A549 (cell line): ENCODE measurements around the gene RIN3. TPM values are rescaled to one million over a fixed set of nuclear protein-coding genes. Genes with fewer than 3 reads are reported as not detected.

ENCODE experiments used
- ATAC-seq, 2 experiments: fragments of 200-7000 bp in 1 of 2; fragments of >200 bp in 1 of 2; cut with Nextera tagmentation in 1 of 2; cut with Tn5 transposase in 1 of 2; 3 replicates each; pipeline versions ENCODE4 v1.8.0 to v1.9.1; 2018 to 2020; ENCODE audit warnings: mild to moderate bottlenecking in 1 of 2, moderate library complexity in 1 of 2
- CTCF ChIA-PET: fragments of 300-600 bp; sonication (Branson Sonifier 250); formaldehyde crosslinking; extraction: SDS; loops from one replicate; lab custom pipeline; 2021; ENCODE audit warnings: antibody characterized with exemption, inconsistent platforms; lab: Yijun Ruan, JAX
- POLR2A ChIA-PET: fragments of 350-600 bp; formaldehyde crosslinking; extraction: SDS; loops from one replicate; lab custom pipeline; 2021; ENCODE audit warnings: antibody characterized with exemption, inconsistent platforms; lab: Yijun Ruan, JAX
- DNase-seq, 2 experiments: peaks; one replicate each; pipeline versions ENCODE4 v3.0.0 to v3.0.0-alpha.2; 2011 to 2016; ENCODE audit warnings: low read depth in 1 of 2, low spot score in 1 of 2
- FAIRE-seq: peaks from 2 replicates; lab custom pipeline; 2011; peaks lifted over from hg19 to GRCh38; lab: Jason Lieb, UNC
- H3K27ac ChIP-seq, 2 experiments: fragments of >200 bp; sonication (Bioruptor Twin); formaldehyde crosslinking; 3 replicates each; pipeline ENCODE4 v1.5.1; 2016 to 2017
- H3K4me1 ChIP-seq: fragments of >200 bp; sonication (Bioruptor Twin); formaldehyde crosslinking; 3 replicates; pipeline ENCODE4 v1.6.1; 2016
- H3K4me2 ChIP-seq: fragments of >200 bp; sonication (Bioruptor Twin); formaldehyde crosslinking; 3 replicates; pipeline ENCODE4 v1.6.1; 2016
- H3K4me3 ChIP-seq: fragments of >200 bp; sonication (Bioruptor Twin); formaldehyde crosslinking; 3 replicates; pipeline ENCODE4 v1.5.1; 2016
- H3K9me3 ChIP-seq: fragments of >200 bp; sonication (Bioruptor Twin); formaldehyde crosslinking; 3 replicates; pipeline ENCODE4 v1.6.1; 2016
- CHD2 ChIP-seq: fragments of 150-350 bp; IDR thresholded peaks from 2 replicates; pipeline ENCODE4 v1.6.1; 2014; ENCODE audit warnings: low read length; ENCODE audit not compliant: partially characterized antibody
- EHF ChIP-seq: fragments of 250-450 bp; sonication (Bioruptor Pico); IDR thresholded peaks from 2 replicates; pipeline ENCODE4 v1.5.0; 2020; ENCODE audit warnings: mild to moderate bottlenecking
- EHMT2 ChIP-seq: fragments of 200-600 bp; sonication (generic); IDR thresholded peaks from 2 replicates; pipeline ENCODE4 v1.6.1; 2016; ENCODE audit warnings: antibody characterized with exemption, low read depth, mild to moderate bottlenecking, moderate library complexity
- FOXS1 ChIP-seq: fragments of 250-450 bp; sonication (Bioruptor Pico); IDR thresholded peaks from 2 replicates; pipeline ENCODE4 v1.5.0; 2020; ENCODE audit warnings: mild to moderate bottlenecking, moderate library complexity
- HES2 ChIP-seq: fragments of >200 bp; sonication (Bioruptor Twin); formaldehyde crosslinking; IDR thresholded peaks from 2 replicates; pipeline ENCODE4 v1.6.1; 2016
- JUN ChIP-seq, 2 experiments: fragments of >200 bp; sonication (Bioruptor Twin); formaldehyde crosslinking; IDR thresholded peaks; 2 replicates in 1 of 2; 3 replicates in 1 of 2; pipeline ENCODE4 v1.6.1; 2016 to 2017
- JUNB ChIP-seq: fragments of >200 bp; sonication (Bioruptor Twin); formaldehyde crosslinking; IDR thresholded peaks from 2 replicates; pipeline ENCODE4 v1.6.1; 2016
- MAFK ChIP-seq: fragments of 450-650 bp; IDR thresholded peaks from 2 replicates; pipeline ENCODE4 v1.6.1; 2014; ENCODE audit not compliant: partially characterized antibody
- NPAS2 ChIP-seq: fragments of 250-450 bp; sonication (Bioruptor Pico); IDR thresholded peaks from 2 replicates; pipeline ENCODE4 v1.8.0; 2022; ENCODE audit warnings: mild to moderate bottlenecking, moderate library complexity, borderline replicate concordance
- PHF8 ChIP-seq: fragments of 200-600 bp; sonication (generic); IDR thresholded peaks from 2 replicates; pipeline ENCODE4 v1.6.1; 2016; ENCODE audit warnings: low read depth, mild to moderate bottlenecking, antibody characterized with exemption, moderate library complexity, borderline replicate concordance
- RCOR1 ChIP-seq: fragments of 150-350 bp; IDR thresholded peaks from 2 replicates; pipeline ENCODE4 v1.6.1; 2014; ENCODE audit warnings: antibody characterized with exemption, low read length, low read depth
- REST ChIP-seq: fragments of 200-600 bp; sonication (generic); IDR thresholded peaks from 2 replicates; pipeline ENCODE4 v1.6.1; 2016; ENCODE audit warnings: antibody characterized with exemption, mild to moderate bottlenecking, moderate library complexity
- TP53 ChIP-seq: fragments of 250-450 bp; sonication (Bioruptor Pico); IDR thresholded peaks from 2 replicates; pipeline ENCODE4 v1.5.0; 2021; ENCODE audit warnings: mild to moderate bottlenecking, moderate library complexity
- ZNF302 ChIP-seq: fragments of 250-450 bp; sonication (Bioruptor Pico); IDR thresholded peaks from 2 replicates; pipeline ENCODE4 v1.9.0; 2021; ENCODE audit warnings: inconsistent platforms, mild to moderate bottlenecking, moderate library complexity
- WGBS: methylation state at CpG from one replicate; pipeline ENCODE4 v1.1.6; 2017; ENCODE audit errors: missing lambda C conversion rate; 5-methylcytosine and 5-hydroxymethylcytosine counted together
- polyA plus RNA-seq, 4 experiments: library from polyadenylated mRNA; depleted of rRNA in 3 of 4; stranded (reverse); fragments of >200 nt; fragmentation: RNase III in 1 of 4; extraction: RNeasy Plus Mini Kit Qiagen cat#74134 plus additional on column Dnase treatment in 1 of 4; gene quantifications; 2 replicates in 3 of 4; 3 replicates in 1 of 4; pipeline ENCODE4 v1.2.3, GENCODE V29; 2011 to 2017
- TF ChIP-seq, protein P1 (sequence below): fragments of 250-450 bp; sonication (Bioruptor Pico); IDR thresholded peaks from 2 replicates; pipeline ENCODE4 v1.5.0; 2021; ENCODE audit warnings: mild to moderate bottlenecking, moderate library complexity, borderline replicate concordance

RIN3 gene
- polyA plus RNA-seq, 2 of the 4 experiments (the other 2 are of a cell fraction): 5.6 to 14.5 TPM

GRCh38 chr14:92657457-92658142 is 144.0 kb downstream of the RIN3 start:
- no peaks in the 10 kb centered on the region for H3K9me3 ChIP-seq
- FAIRE-seq: no peak
- ChIA-PET POLR2A (no interaction called here), CTCF (interaction anchor here (1.5 kb wide), 1 partner anchor 56 kb away, joined by 4 read pairs; no protein-coding TSS in a partner anchor)
- whole genome bisulfite sequencing: 92% methylated on average over 12 of the region's 13 CpGs
- H3K4me2 ChIP-seq: no peak overlapping the region
- H3K4me3 ChIP-seq: no peak overlapping the region
- no peak overlapping the region for H3K27ac ChIP-seq
- DNase-seq: no peak
- no peak for TF ChIP-seq CHD2
- TF ChIP-seq MAFK: no peak
- no peak for TF ChIP-seq HES2
- no peak for TF ChIP-seq NPAS2
- TF ChIP-seq TP53 (CRISPR knock-in tag): no peak
- TF ChIP-seq JUN (IDR thresholded peaks at IDR 0.05): no peak
- no peak for TF ChIP-seq JUNB
- no peak for TF ChIP-seq REST
- TF ChIP-seq PHF8: no peak
- TF ChIP-seq ZNF302 (CRISPR knock-in tag): no peak
- no peak for TF ChIP-seq FOXS1 (CRISPR knock-in tag)
- H3K4me1 ChIP-seq: no peaks in the 10 kb centered on the region
- ATAC-seq: no peak; a peak in 1 of 6 replicates

DNA sequence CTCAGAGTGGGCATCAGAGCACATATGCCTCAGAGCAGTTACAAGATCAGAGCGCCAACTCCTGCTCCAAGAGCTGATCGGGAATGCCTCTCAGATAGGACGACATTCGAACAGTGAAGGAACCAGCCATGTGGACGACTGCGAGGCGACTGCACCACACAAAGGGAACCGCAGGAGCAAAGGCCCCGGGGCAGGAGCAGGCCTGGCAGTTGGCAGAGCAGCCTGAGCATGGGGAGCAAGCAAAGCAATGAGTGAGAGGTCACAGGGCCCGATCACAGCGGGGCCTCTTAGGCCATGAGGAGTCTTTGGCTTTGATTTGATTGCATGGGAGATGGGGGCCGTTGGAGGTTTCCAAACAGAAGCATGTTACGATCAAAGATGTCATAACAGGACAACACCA is 144.6 kb downstream of the RIN3 start:
- Histone ChIP-seq H3K4me3 (no peak overlapping the region), H3K27ac (no peak overlapping the region), H3K9me3 (no peaks in the 10 kb centered on the region), H3K4me2 (no peak overlapping the region), H3K4me1 (no peaks in the 10 kb centered on the region)
- 87% methylated on average over 11 of the region's 13 CpGs for WGBS
- DNase-seq: no peak
- FAIRE-seq: no peak
- POLR2A ChIA-PET: no interaction called here
- CTCF ChIA-PET: interaction anchor here (2.2 kb wide), 1 partner anchor 12 kb away, joined by 6 read pairs; no protein-coding TSS in a partner anchor
- no peak for TF ChIP-seq RCOR1
- TF ChIP-seq, protein P1, sequence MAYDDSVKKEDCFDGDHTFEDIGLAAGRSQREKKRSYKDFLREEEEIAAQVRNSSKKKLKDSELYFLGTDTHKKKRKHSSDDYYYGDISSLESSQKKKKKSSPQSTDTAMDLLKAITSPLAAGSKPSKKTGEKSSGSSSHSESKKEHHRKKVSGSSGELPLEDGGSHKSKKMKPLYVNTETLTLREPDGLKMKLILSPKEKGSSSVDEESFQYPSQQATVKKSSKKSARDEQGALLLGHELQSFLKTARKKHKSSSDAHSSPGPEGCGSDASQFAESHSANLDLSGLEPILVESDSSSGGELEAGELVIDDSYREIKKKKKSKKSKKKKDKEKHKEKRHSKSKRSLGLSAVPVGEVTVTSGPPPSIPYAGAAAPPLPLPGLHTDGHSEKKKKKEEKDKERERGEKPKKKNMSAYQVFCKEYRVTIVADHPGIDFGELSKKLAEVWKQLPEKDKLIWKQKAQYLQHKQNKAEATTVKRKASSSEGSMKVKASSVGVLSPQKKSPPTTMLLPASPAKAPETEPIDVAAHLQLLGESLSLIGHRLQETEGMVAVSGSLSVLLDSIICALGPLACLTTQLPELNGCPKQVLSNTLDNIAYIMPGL (CRISPR knock-in tag): no peak
- no peak for ATAC-seq

DNA sequence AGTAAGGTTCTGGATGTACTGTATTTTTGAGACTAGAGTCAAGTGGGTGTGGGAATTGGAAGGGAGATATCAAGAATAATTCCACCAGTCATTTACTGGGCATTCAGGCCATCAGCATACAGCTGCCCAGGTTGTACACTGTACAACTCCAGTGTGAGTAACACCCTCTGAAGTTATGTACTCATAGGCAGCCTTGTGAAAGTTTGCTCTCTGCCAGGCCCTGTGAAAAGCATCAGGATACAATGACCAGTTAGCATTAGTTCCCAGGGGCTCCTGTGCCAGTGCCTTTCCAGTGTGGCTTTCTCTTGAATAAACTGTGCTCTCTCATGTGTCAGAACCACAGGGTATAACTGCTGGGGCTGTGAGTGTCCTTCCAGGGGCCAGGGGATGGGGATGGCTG is 145.1 kb downstream of the RIN3 start:
- H3K4me3 ChIP-seq: no peak overlapping the region
- no peak overlapping the region for H3K27ac ChIP-seq
- ChIA-PET POLR2A (interaction anchor here (0.5 kb wide), 1 partner anchor 22 kb away, joined by 3 read pairs; no protein-coding TSS in a partner anchor), CTCF (interaction anchor here (2.2 kb wide), 1 partner anchor 12 kb away, joined by 6 read pairs; no protein-coding TSS in a partner anchor)
- TF ChIP-seq EHF (CRISPR knock-in tag): no peak
- TF ChIP-seq EHMT2: no peak
- FAIRE-seq (no peak), DNase-seq (no peak), ATAC-seq (no peak)
- H3K4me1 ChIP-seq: no peaks in the 10 kb centered on the region
- H3K4me2 ChIP-seq: no peak overlapping the region
- no peaks in the 10 kb centered on the region for H3K9me3 ChIP-seq
